ENCODE measurements around the gene MAPK6.

Gene MAPK6

DNA sequence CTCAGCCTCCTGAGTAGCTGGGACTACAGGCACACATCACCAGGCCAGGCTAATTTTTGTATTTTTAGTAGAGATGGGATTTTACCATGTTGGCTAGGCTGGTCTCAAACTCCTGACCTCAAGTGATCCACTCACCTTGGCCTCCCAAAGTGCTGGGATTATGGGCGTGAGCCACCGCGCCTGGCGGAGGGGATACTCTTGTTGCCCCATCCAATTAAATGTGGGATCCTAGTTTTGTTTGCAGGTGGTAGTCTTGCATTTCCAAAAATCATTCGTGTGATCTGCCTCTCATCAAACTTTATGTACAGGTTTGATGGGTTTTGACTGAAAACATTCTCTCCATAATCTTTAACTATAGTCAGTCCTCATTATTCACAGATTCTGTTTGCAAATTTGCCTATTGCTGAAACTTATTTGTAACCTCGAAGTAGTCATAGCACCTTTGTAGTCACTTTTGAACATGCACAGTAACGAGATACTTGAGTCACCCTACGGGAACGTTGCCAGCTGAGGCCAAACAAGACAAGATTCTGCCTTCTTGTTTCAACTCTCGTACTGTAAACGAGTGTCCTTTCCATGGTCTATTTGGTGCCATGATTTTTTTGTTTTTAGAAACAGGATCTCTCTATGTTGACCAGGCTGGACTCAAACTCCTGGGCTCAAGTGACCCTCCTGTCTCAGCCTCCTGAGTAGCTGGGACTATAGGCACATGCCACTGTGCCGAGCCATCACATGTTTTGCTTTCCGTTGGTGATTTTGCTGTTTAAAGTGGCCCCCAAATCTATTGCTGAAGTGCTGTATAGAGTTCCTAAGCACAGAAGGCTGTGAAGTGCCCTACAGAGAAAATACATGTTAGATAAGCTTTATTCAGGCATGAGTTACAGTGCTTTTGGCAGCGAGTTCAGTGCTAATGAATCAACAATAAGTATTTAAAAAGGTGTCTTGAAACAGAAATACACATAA is 8.1 kb upstream of the MAPK6 start:
- no peak for DNase-seq

DNA sequence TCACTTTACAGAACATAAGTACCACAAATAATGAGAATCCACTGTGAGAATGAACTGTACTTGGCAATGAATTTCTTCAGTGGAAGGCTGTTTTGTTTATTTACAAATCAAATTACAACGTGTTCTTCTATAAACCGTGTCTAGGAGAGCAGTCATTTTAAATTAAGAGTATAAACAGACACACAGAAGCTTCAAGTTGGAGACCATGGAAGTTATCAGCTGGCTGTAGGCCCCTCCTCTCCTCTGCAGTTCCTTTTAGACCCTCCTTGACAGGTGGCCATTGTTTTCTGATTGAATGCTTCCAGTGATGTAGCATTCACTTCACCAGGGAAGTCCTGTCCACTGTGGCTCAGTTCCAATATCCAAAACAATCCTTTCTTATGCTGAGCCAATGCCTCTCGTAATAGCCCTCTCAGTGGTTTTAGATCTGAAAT is 7.3 kb upstream of the MAPK6 start:
- no peak for DNase-seq

DNA sequence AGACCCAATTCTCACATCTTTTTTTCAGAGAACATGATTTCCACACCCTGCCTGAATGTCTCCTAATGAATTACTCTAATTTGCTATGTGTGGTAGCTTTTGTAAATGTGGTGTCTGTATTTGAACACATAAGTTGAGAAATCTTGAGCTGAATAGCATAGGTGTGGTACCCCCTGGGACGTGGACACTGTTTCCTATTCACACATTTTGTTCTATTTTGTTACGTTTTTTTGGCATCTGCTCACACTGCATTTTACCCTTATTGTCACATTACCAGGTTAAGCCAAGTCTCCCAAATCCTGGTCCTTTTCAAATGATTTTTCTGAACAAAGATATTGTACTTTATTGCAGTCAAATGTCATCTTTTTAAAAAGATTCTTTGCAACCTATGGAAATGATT is 6.8 kb upstream of the MAPK6 start:
- no peak for DNase-seq

- DNase-seq, result no peak
Observed at GRCh38 chr15:52013151-52013791, 5.7 kb upstream of the MAPK6 start.

DNA sequence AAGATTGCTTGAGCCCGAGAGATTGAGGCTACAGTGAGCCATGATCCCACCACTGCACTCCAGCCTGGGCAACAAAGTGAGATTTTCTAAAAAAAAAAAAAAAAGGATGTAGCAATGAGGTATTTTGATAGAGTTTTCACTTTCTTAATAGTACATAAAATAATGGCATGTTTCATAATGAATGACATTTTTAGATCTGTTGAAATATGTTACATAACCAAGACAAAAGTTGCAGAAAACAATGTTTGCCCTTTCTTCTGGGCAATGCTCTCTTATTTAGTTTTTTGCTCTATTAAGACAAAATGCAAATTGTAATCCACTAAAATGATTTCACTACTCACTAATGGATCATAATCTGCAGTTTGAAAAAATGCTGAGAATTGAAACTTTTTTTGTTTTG is 4.4 kb upstream of the MAPK6 start:
- no peak for DNase-seq

DNA sequence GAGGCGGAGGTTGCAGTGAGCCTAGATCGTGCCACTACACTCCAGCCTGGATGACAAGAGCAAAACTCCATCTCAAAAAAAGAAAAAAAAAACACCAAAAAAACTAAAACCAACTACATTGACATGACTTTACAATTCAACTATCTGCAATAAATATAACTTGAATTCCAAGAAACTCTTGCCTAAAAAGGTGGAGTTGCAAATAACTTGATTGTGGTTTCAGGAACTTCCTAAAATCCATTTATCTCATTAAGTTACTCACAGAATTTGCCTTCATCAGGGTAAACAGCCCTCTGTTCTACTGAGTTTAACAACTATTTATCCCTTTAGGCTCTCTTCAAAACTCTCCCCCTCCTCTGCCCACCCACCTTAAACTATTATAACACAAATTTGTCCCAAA is 2.7 kb upstream of the MAPK6 start:
- no peak for DNase-seq

DNA sequence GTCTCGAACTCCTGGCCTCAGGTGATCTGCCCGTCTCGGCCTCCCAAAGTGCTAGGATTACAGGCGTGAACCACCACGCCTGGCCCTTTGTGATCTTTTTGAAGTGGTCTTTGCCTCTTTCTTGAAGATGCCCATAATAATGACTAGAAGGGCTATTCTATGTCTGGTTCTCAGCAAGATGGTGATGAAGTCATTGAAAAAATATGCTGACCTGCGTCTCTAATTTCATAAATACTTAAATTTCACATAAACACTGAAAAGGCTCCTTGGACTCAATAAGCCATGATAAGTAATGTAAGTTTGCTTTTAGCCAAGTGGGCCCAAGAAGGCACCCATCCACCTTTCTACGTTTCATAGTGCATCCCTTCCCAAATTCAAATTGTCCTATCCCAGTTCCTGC is 775 bp upstream of the MAPK6 start:
- DNase-seq, result no peak

DNA sequence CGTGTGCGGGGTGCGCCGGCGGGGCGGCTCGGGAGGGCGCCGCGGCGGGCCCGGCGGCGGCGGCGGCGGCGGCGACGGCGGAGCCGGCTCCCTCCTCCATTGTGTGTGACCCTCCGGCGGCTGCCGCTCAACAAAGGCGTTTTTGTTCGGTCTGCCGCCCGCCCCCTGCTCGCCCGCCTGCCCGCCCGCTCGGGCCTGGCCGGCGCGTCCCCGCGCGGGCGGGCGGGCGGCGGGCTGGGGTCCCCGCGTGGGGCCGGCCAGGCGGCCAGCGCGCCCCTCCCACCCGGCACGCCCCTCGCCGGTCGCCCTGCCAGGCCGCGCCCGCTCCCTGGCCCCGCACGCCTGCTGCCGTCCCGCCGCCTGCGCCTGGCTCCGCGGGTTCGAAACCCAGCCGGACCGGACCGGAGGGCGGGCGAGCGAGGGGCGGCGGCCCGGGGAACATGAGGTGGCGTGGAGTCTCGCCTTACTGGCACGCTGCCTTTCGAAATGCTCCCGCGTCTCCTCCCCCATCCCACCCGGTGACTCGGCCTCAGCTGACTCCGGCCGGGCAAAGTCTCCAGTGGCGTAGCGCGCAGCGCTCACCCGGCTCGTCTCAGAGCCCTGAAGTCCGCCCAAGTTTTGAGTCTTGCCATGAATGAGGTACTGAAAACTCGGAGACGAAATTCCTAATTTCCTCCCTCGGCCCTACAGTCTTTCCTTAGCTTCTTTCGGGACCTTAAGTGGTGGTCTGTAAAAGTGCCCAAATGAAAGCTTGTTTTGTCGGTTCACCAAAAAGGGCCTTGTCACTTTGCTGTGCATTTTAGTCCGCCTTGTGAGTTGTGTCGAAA is 588 bp downstream of the MAPK6 start:
- peak; percentile 27 to 71 for DNase-seq

DNA sequence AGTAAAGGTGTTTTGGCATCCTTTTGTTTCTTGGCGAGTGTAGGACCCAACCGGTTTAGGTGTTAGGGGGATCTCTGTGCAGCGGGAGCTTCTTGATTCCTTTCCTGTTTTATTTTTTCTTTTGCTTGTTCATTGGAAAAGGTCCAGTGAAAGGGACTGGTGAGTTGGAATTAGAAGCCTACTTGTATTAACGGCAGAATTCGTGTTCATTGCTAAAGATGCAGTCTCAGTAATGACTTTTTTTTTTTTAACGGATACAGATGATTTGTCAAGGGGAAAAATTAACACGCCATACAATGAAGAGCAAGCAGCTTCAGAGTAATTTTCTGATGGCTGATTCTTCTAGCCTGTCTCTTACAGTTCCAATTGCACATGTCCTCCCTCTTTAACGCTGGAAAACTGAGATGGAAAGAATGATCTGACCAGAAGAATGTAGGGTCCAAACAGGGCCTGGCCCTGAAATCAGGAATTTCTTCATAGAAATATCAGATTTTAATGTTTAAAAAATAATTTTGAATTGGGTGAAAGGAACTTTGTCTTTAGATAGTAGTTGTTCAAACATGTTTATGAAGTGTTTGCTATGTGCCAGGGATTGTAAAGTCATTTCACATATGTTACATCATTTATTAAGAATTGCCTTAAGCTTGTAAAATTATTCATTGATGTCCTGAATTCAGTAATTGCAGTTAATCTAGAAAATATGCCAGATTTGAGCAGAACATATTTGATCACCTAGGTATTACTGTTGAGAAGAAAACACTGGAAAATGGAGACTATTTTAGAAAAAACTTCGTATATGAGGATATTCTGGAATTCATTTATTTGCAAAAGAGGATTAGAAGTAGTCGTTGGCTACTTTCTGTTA is 1.4 kb downstream of the MAPK6 start:
- DNase-seq, result no peak

DNA sequence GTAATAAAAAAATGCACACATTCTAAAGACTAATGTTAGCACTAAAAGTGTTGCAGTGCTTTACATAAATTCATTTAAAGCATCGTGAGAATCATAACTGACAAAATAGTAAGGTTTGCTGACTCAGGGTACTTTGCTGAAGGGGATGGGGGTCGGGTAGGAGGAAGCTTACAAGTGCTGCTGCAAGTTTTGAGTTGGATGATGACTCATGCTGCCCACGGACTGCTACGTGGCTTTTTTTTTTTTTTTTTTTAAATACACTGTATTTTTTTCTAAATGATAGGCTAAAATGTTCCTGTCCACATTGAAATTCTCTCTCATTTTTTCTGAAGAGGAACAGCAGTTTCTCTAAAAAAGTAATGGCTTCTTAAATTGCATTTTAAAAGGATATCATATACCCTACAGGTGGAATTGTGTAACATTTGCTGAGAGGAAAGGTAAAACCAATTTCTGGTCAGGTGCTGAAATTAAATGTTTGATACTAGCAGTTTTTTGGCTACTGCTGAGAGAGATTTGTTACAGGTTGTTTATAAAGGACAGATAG is 2.2 kb downstream of the MAPK6 start:
- DNase-seq, result peak; percentile 32 to 39

- DNase-seq, result no peak
Observed at GRCh38 chr15:52021892-52022540, 3.0 kb downstream of the MAPK6 start.

DNA sequence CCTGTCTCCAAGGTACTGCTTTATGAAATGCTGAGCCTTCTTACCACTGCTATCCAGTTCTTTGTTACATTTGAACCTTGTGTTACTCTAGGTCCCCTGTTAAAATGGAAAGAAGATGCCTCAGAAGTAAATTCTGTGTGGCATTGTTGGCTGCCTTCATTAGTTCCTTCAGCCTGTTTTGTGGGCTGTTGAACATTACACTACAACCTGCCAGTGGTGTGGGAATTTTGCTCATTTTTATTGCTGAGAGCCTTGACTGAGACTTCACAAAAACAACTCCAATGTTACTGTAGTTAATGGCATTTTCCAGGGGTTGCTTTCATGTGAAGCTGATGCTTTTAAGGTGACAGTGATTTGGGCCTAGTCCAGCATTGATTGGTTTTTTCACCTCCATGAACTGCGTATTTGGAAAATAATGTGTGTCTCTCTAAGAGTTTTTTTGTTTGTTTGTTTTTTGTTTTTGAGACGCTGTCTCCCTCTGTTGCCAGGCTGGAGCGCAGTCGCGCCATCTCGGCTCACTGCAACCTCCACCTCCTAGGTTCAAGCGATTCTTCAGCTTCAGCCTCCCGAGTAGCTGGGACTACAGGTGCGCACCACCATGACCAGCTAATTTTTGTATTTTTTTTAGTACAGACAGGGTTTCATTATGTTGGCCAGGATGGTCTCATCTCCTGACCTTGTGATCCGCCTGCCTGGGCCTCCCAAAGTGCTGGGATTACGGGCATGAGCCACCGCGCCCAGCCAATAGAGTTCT is 4.3 kb downstream of the MAPK6 start:
- no peak for DNase-seq

DNA sequence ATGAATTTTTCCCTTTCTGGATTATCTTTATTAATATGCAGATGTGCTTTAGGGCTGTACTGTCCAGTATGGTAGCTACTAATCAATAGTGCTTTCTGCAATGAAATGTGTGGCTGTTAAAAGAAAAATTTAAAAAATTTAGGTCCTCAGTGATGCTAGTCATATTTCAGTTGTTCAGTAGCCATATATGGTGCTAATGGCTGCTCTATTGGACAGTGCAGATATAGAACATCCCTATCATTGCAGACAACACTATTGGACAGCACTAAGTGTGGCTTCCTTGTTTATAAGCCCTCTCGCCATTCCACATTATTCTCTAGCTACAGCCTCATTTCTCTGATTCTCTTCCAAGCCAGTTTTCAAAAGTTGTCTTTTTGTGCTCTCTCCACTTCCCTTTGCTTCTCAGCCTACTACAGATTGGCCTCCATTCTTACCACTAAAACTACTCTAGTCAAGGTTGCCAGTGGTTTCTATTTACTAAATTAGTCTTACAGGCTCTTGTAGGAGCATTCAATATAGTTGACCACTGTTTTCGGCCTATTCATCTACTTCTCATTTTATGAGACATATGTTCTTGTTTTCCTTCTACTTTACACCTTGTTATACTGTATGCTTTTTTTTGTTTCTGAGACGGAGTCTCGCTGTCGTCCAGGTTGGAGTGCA is 9.5 kb downstream of the MAPK6 start:
- no peak for DNase-seq

DNA sequence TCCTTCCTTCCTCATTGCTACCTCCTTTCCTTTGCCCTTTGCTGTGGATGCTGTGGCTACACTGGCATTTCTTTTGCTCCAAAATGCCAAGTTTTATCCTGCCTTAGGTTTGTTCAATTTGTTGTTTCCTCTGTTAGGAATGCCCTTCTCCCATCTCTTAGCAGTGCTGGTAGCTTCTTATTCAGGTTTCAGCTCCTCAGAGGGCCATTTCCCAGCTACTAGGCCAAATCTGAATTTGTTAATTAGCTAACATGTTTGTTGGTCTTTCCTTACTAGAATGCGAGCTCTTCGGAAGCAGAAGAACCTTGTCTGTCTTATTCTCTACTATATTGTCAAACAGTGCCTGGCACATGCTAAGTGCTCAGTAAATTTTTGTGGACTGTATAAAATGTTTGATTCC is 11.0 kb downstream of the MAPK6 start:
- DNase-seq, result no peak

GRCh38 chr15:52031556-52031955 is 12.5 kb downstream of the MAPK6 start:
- DNase-seq, result no peak

GRCh38 chr15:52037889-52038505 is 19.0 kb downstream of the MAPK6 start:
- DNase-seq, result no peak

DNA sequence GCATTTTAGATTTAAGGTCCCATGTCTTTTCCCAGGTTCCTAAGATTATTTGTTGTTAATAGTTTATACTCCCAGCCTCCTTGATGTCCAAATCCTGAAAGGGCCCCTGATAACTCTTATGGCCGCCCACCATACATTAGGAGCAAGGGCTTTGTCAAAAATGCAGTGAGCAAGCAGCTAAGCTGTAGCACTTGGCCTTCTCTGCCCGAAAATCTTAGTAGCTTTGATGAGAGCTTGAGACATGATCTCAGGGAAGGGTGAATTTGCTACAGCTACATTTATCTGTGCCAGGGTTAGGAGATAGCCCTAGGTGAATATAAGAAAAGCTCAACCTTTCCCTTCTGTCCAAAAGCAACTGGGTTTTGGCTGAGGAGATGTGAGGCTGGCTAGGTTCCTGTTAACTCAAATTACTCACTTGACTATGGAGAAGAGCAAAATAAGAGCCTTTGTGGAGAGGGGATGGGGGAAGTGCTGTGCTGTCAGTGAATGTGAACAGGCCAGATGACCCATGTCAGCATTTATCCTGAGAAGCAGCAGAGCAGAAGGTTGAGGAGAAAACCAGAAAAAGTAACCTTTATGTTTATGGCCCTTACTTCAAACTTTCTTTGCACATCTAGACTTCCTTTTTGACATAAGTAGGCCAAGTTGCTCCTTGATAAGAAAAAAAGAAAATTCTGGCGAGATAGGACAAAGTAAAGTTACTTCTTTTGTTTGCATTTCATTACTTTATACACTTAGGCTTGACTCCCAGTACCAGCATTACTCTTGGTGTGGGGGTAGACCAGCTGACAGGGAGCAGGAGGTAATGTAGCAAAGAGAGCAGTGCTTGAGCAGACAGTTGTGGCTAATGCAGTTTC is 21.1 kb downstream of the MAPK6 start:
- peak in 1 of 2 experiments; percentile 8 for DNase-seq

- peak; percentile 63 to 87 for DNase-seq
Observed at GRCh38 chr15:52042051-52042851, 23.2 kb downstream of the MAPK6 start.
